ENCODE results near the gene IL17RA. TPM values are rescaled to one million over a fixed set of nuclear protein-coding genes. Genes with fewer than 3 reads are reported as not detected.

The IL17RA gene
- total and polyA plus RNA-seq, 2 of the 4 experiments (the other 2 are of a cell fraction): 5.2 to 15.3 TPM

GRCh38 chr22:17065433-17065832 lies 19.4 kb upstream of the IL17RA start:
- in situ Hi-C loops (cut with MboI; ENCODE audit: low sequenced_read_pairs) (no loop called here), dilution Hi-C loops (cut with HindIII; ENCODE audit: low sequenced_read_pairs, unreplicated experiment) (no loop called here), intact Hi-C loops (cut with micrococcal nuclease) (no loop called here)
- no peak overlapping the region for H3K4ac ChIP-seq (ENCODE audit: low read depth, low read length)
- no peak overlapping the region for H3K9ac ChIP-seq (ENCODE audit: low read depth, low read length)
- H3K18ac ChIP-seq (ENCODE audit: low read depth, low read length): no peak overlapping the region
- no peaks in the 10 kb centered on the region for H3K9me3 ChIP-seq (ENCODE audit: control insufficient read depth, insufficient read depth, low read length)
- POLR2A ChIA-PET (ENCODE audit: unreplicated experiment): interaction anchor here (0.7 kb wide), 1 partner anchor 17 kb away, joined by 6 read pairs; no protein-coding TSS in a partner anchor
- no peaks in the 10 kb centered on the region for H3K4me1 ChIP-seq (ENCODE audit: control insufficient read depth, insufficient read depth, low read length)
- no peak overlapping the region for H3K4me2 ChIP-seq (ENCODE audit: low read depth, low read length)
- H3K4me3 ChIP-seq (ENCODE audit: insufficient read depth, low read depth, low read length): no peak overlapping the region
- H2BK5ac ChIP-seq (ENCODE audit: low read depth, low read length, poor library complexity, severe bottlenecking): no peak overlapping the region
- no peak for TF ChIP-seq RCOR1 (IDR thresholded peaks at IDR 0.05; ENCODE audit: insufficient replicate concordance, low read length)
- TF ChIP-seq NFE2L2 (IDR thresholded peaks at IDR 0.05; ENCODE audit: low read depth, low read length): no peak
- TF ChIP-seq USF2 (IDR thresholded peaks at IDR 0.05; ENCODE audit: low read depth, low read length): no peak
- TF ChIP-seq RFX5 (IDR thresholded peaks at IDR 0.05; ENCODE audit: low read depth, low read length): no peak
- TF ChIP-seq RAD21 (IDR thresholded peaks at IDR 0.05; ENCODE audit: low read length): no peak
- TF ChIP-seq, protein P1, sequence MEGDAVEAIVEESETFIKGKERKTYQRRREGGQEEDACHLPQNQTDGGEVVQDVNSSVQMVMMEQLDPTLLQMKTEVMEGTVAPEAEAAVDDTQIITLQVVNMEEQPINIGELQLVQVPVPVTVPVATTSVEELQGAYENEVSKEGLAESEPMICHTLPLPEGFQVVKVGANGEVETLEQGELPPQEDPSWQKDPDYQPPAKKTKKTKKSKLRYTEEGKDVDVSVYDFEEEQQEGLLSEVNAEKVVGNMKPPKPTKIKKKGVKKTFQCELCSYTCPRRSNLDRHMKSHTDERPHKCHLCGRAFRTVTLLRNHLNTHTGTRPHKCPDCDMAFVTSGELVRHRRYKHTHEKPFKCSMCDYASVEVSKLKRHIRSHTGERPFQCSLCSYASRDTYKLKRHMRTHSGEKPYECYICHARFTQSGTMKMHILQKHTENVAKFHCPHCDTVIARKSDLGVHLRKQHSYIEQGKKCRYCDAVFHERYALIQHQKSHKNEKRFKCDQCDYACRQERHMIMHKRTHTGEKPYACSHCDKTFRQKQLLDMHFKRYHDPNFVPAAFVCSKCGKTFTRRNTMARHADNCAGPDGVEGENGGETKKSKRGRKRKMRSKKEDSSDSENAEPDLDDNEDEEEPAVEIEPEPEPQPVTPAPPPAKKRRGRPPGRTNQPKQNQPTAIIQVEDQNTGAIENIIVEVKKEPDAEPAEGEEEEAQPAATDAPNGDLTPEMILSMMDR (conservative IDR thresholded peaks at IDR 0.05; ENCODE audit: low read depth, low read length): no peak
- TF ChIP-seq CHD1 (IDR thresholded peaks at IDR 0.05; ENCODE audit: low read depth, low read length): no peak
- no peak for TF ChIP-seq CEBPB (IDR thresholded peaks at IDR 0.05; ENCODE audit: low read depth, low read length)
- H4K5ac ChIP-seq (ENCODE audit: low read depth, low read length): no peak overlapping the region
- H4K91ac ChIP-seq (ENCODE audit: insufficient read depth, low read depth, low read length): no peak overlapping the region
- no peak overlapping the region for H3K23ac ChIP-seq (ENCODE audit: low read depth, low read length)
- no peaks in the 10 kb centered on the region for H4K20me1 ChIP-seq (ENCODE audit: insufficient read depth, low read length)
- WGBS, 2 experiments (ENCODE audit: extremely low coverage in 2 of 2, insufficient read length in 1 of 2): 74% methylated on average over 3 of the region's 7 CpGs; no CpG with 5 or more reads in 1 of the 2 experiments
- ATAC-seq (ENCODE audit: low read depth) (no peak), DNase-seq (no peak)
- no peak overlapping the region for H2AK5ac ChIP-seq (ENCODE audit: low read depth, low read length)
- H2AK9ac ChIP-seq (replicated peaks; ENCODE audit: low read depth, low read length, poor library complexity): no peak overlapping the region
- H3K79me1 ChIP-seq (ENCODE audit: low read depth in 1 of 2, low read length in 2 of 2): no peaks in the 10 kb centered on the region
- no peak overlapping the region for H3K56ac ChIP-seq (ENCODE audit: extremely low read depth, insufficient read depth, low read length)
- H3K14ac ChIP-seq (replicated peaks; ENCODE audit: low read depth, low read length): no peak overlapping the region
- no peak overlapping the region for H2AFZ ChIP-seq (replicated peaks; ENCODE audit: low read length, poor library complexity)
- no TSS peak for BruUV-seq (replicated peaks)
- no peaks in the 10 kb centered on the region for H3K9me1 ChIP-seq (ENCODE audit: insufficient read depth, low read length)
- H2BK120ac ChIP-seq (ENCODE audit: low read depth, low read length): no peak overlapping the region
- no peak overlapping the region for H4K8ac ChIP-seq (ENCODE audit: low read depth in 2 of 2, low read length in 2 of 2)
- H2BK15ac ChIP-seq (ENCODE audit: low read depth, low read length): no peak overlapping the region
- H3K36me3 ChIP-seq (ENCODE audit: control insufficient read depth, insufficient read depth, low read length): no peaks in the 10 kb centered on the region
- no peak overlapping the region for H3K27ac ChIP-seq (ENCODE audit: insufficient read depth, low read length)
- H3K27me3 ChIP-seq (ENCODE audit: control insufficient read depth, insufficient read depth, low read length): peaks cover 26% of the 10 kb centered on the region
- no peak overlapping the region for H2BK20ac ChIP-seq (ENCODE audit: low read depth, low read length)
- CTCF ChIA-PET: no interaction called here
